Stomach (tissue), 9 donors: Measurements from ENCODE around the gene TRIM32. TPM values are rescaled to one million over a fixed set of nuclear protein-coding genes. Genes with fewer than 3 reads are reported as not detected.

ENCODE experiments used
- DNase-seq, 2 donors: peaks; one replicate each; pipeline versions ENCODE4 v3.0.0 to v3.0.0-alpha.2; 2013 to 2019
- H3K27ac ChIP-seq, 5 donors: fragments of 200-600 bp in 4 of 5; sonication (generic) in 4 of 5; one replicate each; pipeline ENCODE4 v1.5.1; 2013 to 2019; ENCODE audit warnings: mild to moderate bottlenecking in 1 of 5, moderate library complexity in 1 of 5
- H3K27me3 ChIP-seq, 3 donors: fragments of 200-600 bp; sonication (generic); one replicate each; pipeline ENCODE4 v1.5.1; 2017 to 2019; ENCODE audit warnings: mixed run types in 1 of 3
- H3K36me3 ChIP-seq, 4 donors: fragments of 200-600 bp; sonication (generic); 1 replicate in 3 of 4; 2 replicates in 1 of 4; pipeline ENCODE4 v1.5.1; 2016 to 2019
- H3K4me1 ChIP-seq, 4 donors: fragments of 200-600 bp; sonication (generic); one replicate each; pipeline ENCODE4 v1.5.1; 2016 to 2019
- H3K4me3 ChIP-seq, 4 donors: fragments of 200-600 bp; sonication (generic) in 3 of 4; one replicate each; pipeline ENCODE4 v1.5.1; 2016 to 2019; ENCODE audit warnings: mild to moderate bottlenecking in 1 of 4
- H3K9me3 ChIP-seq, 4 donors: fragments of 200-600 bp; sonication (generic); one replicate each; pipeline ENCODE4 v1.5.1; 2016 to 2019
- CTCF ChIP-seq, 7 experiments: fragments of 450-650 bp in 4 of 7; fragments of 200-600 bp in 3 of 7; sonication (generic) in 3 of 7; IDR thresholded peaks; one replicate each; pipeline ENCODE4 v1.5.1; 2016 to 2019; ENCODE audit warnings: antibody characterized with exemption in 7 of 7, control low read depth in 2 of 7, mild to moderate bottlenecking in 1 of 7
- EP300 ChIP-seq: sonication (generic); formaldehyde crosslinking; IDR thresholded peaks from one replicate; pipeline ENCODE4 v1.6.1; 2017; ENCODE audit warnings: antibody characterized with exemption
- POLR2A ChIP-seq, 4 donors: fragments of 450-650 bp; IDR thresholded peaks; one replicate each; pipeline ENCODE4 v1.6.1; 2016; ENCODE audit warnings: antibody characterized with exemption in 4 of 4, control low read depth in 2 of 4, mild to moderate bottlenecking in 1 of 4, moderate library complexity in 1 of 4
- POLR2AphosphoS5 ChIP-seq, 3 donors: sonication (generic); formaldehyde crosslinking; IDR thresholded peaks; one replicate each; pipeline ENCODE4 v1.6.1; 2016; ENCODE audit warnings: antibody characterized with exemption in 3 of 3
- WGBS, 5 donors: extraction: QIAGEN DNeasy Blood & Tissue Kit in 3 of 5; methylation state at CpG; one replicate each; pipeline versions ENCODE4 v1.1.5 to v1.1.7; 2013 to 2018; 5-methylcytosine and 5-hydroxymethylcytosine counted together
- intact Hi-C: fragments of 100-400 bp; cut with DNase I; formaldehyde crosslinking; loops from one replicate; pipeline ENCODE4 v1.15.1; 2023; ENCODE audit warnings: low total_unique reads
- polyA plus RNA-seq, 3 donors: library from polyadenylated mRNA; stranded (reverse); fragments of 200-250 nt; gene quantifications; one replicate each; pipeline ENCODE4 v1.2.3, GENCODE V29; 2013
- total RNA-seq, 5 donors: library from RNA; depleted of rRNA; stranded (reverse); fragments of >200 nt; gene quantifications; one replicate each; pipeline versions ENCODE4 v1.1.0 to v1.2.3, GENCODE V29; 2014 to 2016
- donor health status: healthy with polysubstance abuse.
- donor health status: Bipolar disorder and iron deficiency.
- donor health status: healthy.

Gene TRIM32
- total and polyA plus RNA-seq, 8 donors = 2.3 to 24.9 (median 6.3) TPM

- no peaks in the 10 kb centered on the region for H3K27me3 ChIP-seq
- no peak overlapping the region for H3K27ac ChIP-seq
- no peaks in the 10 kb centered on the region for H3K9me3 ChIP-seq
- peaks cover 24 to 37% (median 33%) of the 10 kb centered on the region in 4 donors for H3K36me3 ChIP-seq
- no peak overlapping the region for H3K4me3 ChIP-seq
- no peak for DNase-seq
- peaks cover 0 to 18% (median 5%) of the 10 kb centered on the region in 4 donors for H3K4me1 ChIP-seq
- 96 to 99% (median 98%) methylated on average over 13 to 16 of the region's 16 CpGs for WGBS, 5 donors
- no peak for TF ChIP-seq POLR2AphosphoS5 (IDR thresholded peaks at IDR 0.05)
- no peak for TF ChIP-seq POLR2A (IDR thresholded peaks at IDR 0.05)
- TF ChIP-seq EP300 = no peak
- TF ChIP-seq CTCF (IDR thresholded peaks at IDR 0.05) = no peak
- intact Hi-C loops = no loop called here
Observed at GRCh38 chr9:116697887-116698286, 10.8 kb downstream of the TRIM32 start.

- H3K27me3 ChIP-seq = no peaks in the 10 kb centered on the region
- no peak overlapping the region for H3K4me3 ChIP-seq
- H3K4me1 ChIP-seq = peaks cover 0 to 2% (median under 1%) of the 10 kb centered on the region in 4 donors
- no peak overlapping the region for H3K27ac ChIP-seq
- intact Hi-C loops = no loop called here
- no peak for TF ChIP-seq CTCF (IDR thresholded peaks at IDR 0.05)
- no peak for TF ChIP-seq EP300
- TF ChIP-seq POLR2AphosphoS5 (IDR thresholded peaks at IDR 0.05) = no peak
- TF ChIP-seq POLR2A (IDR thresholded peaks at IDR 0.05) = no peak
- WGBS, 5 donors = 95 to 100% (median 97%) methylated on average over 1 of the region's 1 CpG
- no peaks in the 10 kb centered on the region for H3K9me3 ChIP-seq
- DNase-seq = no peak
- H3K36me3 ChIP-seq = peaks cover 24 to 37% (median 33%) of the 10 kb centered on the region in 4 donors
Observed at GRCh38 chr9:116700279-116700678, 13.2 kb downstream of the TRIM32 start.

DNA sequence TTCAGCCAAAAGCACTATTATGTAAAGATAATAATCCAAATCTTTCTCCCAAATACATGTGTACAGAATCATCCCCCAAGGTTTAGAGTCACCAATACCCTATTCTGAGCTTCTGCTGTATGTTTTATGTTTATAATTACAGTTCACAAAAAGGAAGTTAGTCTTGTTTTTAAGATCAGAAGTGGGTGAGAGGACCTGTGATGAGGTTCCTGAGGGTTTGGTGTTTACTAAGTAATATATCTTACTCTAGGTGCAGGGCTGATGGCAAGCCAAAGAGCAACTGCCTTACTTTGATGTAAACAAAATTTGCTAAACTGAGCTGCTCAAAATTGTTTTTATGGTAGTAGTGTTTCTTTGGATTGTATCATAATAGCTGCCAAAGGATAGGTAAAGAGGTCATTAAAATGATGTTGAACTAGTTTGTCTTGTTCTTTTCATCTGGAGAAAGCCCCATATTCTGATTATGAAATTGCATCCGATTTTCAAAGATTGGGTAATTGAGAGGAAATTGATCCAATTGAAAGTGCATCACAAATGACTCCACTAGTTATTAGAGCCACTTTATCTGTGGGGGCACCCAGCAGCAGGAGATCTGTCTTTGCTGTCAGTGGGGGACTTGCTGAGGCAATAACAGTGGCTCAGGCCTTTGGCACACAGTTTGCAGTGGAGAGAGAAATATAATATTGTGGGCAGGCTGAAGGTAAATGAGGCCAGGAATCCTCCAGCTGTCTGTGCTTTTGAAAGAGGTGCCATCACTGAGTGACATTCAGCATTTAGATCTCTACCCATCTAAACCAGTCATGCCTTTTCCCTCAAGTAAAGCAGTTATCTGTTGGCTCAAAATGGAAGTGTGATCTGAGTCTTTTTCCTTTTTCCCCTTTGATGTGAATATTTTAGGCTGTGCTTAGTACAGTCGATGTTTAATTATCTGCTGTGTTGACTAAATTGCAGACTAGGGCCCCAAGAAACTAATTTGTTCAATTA lies 14.1 kb downstream of the TRIM32 start:
- TF ChIP-seq CTCF (IDR thresholded peaks at IDR 0.05) (no peak), POLR2A (IDR thresholded peaks at IDR 0.05) (no peak), POLR2AphosphoS5 (IDR thresholded peaks at IDR 0.05) (no peak), EP300 (no peak)

GRCh38 chr9:116701940-116702642 lies 15.0 kb downstream of the TRIM32 start:
- TF ChIP-seq POLR2AphosphoS5 (IDR thresholded peaks at IDR 0.05) (no peak), POLR2A (IDR thresholded peaks at IDR 0.05) (no peak), CTCF (IDR thresholded peaks at IDR 0.05) (no peak)
- Histone ChIP-seq H3K36me3 (peaks cover 24 to 37% (median 33%) of the 10 kb centered on the region in 4 donors), H3K9me3 (no peaks in the 10 kb centered on the region), H3K27ac (no peak overlapping the region), H3K4me1 (peaks cover 0 to 9% (median 3%) of the 10 kb centered on the region in 4 donors), H3K4me3 (no peak overlapping the region), H3K27me3 (no peaks in the 10 kb centered on the region)
- intact Hi-C loops = no loop called here
- DNase-seq = no peak
- 48 to 80% (median 70%) methylated on average over 2 of the region's 2 CpGs for WGBS, 5 donors

More for the DNA sequence above, 14.1 kb downstream of the TRIM32 start:
- no peak overlapping the region for H3K27ac ChIP-seq
- intact Hi-C loops = no loop called here
- no peak overlapping the region for H3K4me3 ChIP-seq
- no peaks in the 10 kb centered on the region for H3K27me3 ChIP-seq
- no peaks in the 10 kb centered on the region for H3K9me3 ChIP-seq
- H3K36me3 ChIP-seq = peaks cover 24 to 37% (median 33%) of the 10 kb centered on the region in 4 donors
- no peak for DNase-seq
- H3K4me1 ChIP-seq = peaks cover 0 to 9% (median 3%) of the 10 kb centered on the region in 4 donors
- 68 to 78% (median 70%) methylated on average over 2 of the region's 2 CpGs for WGBS, 5 donors
